ENCODE measurements around the gene NAIP.
"Not testable (repeated sequence)": the region's sequence is repeated elsewhere in the genome, so short reads cannot be mapped to it uniquely, and the experiment has no call there.

- TF ChIP-seq CTCF (conservative IDR thresholded peaks at IDR 0.05; ENCODE audit: low read length); EZH2phosphoT487 (IDR thresholded peaks at IDR 0.05; ENCODE audit: borderline replicate concordance): not testable (repeated sequence)
Observed at GRCh38 chr5:70925211-70925562, 100.0 kb downstream of the NAIP start.

All from Loucy (cell line).